Measurements from ENCODE around the gene CRB3.

The CRB3 gene

DNA sequence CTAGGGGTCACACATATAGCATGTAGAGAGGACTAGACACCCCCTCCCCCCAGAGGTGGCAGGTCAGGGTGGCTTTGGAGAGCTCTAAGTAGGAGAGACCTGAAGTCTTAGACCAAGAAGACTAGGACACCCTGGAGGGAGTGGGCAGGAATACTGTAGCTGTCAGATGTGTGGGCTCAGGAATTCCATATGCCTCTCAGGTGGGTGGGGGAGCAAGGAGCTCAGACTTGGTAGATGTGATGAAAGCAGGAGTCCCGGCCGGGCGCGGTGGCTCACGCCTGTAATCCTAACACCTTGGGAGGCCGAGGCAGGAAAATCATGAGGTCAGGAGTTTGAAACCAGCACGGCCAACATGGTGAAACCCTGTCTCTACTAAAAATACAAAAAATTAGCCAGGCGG is 1.6 kb downstream of the CRB3 start:
- DNase-seq, result no peak

- DNase-seq, result no peak
Observed at GRCh38 chr19:6466526-6467248, 2.6 kb downstream of the CRB3 start.

- DNase-seq, result no peak
Observed at GRCh38 chr19:6467384-6467783, 3.3 kb downstream of the CRB3 start.

DNA sequence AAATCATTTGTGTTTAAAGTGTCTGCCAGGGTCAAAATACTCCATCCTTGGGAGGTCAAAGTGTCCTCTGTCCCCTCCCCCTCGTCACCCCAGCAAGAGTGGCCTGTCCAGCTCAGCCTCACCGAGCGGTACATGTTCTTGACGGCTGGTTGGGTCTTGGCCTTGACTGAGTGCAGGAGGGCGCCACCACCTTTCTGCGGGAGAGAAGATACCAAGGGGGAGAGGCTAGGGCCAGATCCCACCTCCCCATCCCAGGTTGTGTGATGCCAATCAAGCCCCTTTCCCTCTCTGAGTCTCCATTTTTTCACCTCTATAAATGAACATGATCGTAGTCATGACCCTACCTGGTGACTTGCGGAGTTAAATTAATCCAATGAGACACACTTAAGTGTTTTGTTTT is 6.1 kb downstream of the CRB3 start:
- DNase-seq, result no peak

DNA sequence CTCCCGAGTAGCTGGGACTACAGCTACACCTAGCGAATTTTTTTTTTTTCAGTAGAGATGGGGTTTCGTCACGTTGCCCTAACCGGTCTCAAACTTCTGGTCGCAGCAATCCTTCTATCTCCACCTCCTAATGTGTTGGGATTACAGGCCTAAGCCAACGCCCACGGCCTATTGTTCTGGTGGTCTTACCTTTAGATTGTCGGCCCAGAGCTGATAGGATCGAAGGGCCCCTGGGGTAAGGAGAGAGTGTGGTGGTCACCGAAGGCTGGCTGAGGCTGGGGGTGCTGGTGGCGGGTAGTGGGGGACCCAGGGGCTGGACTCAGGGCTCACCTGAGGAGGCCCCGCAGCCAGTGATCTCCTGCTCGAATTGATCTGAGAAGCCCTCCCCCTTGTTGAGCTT is 7.0 kb downstream of the CRB3 start:
- no peak for DNase-seq

DNA sequence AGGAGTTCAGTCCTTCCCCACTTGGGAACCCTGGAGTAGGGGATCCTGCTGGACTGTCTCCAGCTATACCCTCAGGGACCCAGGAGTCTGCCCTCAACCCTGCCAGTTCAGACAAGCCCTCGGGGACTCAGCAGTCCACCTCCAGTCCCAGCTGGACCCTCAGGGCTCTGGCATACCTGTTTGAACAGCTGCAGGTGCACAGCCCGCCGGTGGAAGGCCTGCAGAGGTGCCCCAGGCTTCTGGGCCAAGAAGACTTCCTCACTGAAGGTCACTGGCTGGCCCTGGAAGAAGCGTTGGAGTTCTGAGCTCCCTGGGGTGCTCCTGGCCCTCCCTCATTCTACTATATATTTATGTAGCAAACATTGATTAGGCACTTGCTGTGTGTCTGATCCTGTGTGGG is 8.6 kb downstream of the CRB3 start:
- DNase-seq, result no peak

DNA sequence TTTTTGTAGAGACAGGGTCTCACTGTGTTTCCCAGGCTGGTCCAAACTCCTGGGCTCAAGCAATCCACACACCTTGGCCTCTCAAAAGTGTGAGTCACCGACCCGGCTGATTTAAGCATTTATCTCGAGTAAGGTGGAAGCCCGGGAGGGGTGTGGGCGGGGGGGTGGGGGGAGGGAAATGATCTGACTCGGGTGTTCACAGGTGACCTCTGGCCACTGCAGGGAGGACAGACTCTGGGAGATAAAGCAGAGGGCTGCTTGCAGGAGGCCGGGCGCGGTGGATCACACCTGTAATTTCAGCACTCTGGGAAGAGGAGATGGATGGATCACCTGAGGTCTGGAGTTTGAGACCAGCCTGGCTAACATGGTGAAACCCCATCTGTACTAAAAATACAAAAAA is 9.6 kb downstream of the CRB3 start:
- no peak for DNase-seq

GRCh38 chr19:6475321-6476108 is 11.4 kb downstream of the CRB3 start:
- DNase-seq, result no peak

- peak in 45 of 58 donors; percentile 7 to 76 (median 46) for DNase-seq
Observed at GRCh38 chr19:6476155-6476895, 12.3 kb downstream of the CRB3 start.

DNA sequence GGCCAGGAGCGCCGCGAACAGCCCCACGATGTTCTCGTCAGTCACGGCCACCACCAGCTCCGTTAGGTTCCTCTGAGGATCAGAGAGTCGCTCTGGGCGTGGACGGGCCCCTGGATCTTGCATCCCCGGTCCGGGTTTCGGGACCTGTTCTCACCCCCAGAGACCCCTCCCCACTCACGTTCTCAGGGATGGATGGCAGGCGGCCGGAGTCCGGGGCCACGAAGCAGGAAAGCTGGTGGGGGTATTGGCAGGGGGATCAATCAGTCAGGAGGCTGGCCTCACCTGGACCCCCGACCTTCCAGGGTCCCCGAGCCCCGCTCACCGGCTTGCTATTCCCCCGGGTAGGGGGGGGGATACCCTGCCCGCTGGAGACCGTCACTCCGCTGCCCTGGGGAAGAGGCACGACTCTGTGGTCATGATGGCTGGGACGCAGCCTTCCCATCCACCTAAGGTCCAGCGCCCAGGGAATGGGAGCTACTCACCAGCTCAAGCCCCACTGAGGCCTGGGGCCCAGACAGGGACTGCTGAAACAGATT is 12.9 kb downstream of the CRB3 start:
- DNase-seq, result no peak

DNA sequence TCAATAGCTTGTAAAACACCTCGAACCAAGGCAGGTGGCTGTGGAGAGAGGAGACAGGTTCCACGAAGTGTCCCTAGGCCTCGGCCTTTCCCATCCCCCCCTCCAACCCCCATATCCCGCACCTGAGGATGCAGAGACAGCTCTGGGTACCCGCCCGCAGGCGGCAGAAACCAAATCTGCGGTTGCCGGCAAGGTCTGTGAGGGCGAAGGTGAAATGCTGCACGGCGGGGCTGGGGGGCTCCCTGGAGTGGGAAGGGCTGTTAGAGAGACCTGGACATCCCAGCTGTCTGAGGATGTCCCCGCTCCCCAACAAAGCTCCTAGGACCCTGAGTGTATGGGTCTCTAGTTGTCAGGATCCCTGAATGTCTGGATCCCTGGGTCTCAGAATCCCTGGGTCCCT is 14.7 kb downstream of the CRB3 start:
- no peak for DNase-seq

DNA sequence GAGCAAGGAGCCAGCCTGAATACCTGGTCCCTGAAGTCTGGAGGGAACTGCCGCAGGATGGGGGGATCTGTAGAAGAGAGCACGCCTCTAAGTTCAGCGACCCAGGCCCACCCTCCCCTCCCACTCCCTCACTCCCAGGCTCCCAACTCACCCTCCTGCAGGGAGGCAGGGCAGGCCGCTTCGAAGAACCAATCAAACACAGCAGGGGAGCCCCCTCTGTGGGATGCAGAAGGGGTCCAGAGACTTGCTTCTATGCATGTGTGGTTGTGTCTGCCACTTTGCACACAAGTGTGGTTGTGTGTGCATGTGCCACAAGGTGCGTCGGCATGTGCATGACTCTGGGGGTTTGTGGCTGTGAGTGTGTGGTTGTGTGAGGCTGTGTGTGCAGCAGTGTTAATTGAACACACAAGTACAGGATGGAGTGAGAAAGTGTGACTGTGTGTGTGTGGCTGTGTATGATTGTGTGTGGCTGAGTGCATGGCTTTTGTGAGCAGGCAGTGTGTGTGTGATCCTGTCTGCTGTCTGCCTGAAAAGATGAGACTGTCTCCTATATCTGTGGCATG is 15.8 kb downstream of the CRB3 start:
- no peak for DNase-seq

DNA sequence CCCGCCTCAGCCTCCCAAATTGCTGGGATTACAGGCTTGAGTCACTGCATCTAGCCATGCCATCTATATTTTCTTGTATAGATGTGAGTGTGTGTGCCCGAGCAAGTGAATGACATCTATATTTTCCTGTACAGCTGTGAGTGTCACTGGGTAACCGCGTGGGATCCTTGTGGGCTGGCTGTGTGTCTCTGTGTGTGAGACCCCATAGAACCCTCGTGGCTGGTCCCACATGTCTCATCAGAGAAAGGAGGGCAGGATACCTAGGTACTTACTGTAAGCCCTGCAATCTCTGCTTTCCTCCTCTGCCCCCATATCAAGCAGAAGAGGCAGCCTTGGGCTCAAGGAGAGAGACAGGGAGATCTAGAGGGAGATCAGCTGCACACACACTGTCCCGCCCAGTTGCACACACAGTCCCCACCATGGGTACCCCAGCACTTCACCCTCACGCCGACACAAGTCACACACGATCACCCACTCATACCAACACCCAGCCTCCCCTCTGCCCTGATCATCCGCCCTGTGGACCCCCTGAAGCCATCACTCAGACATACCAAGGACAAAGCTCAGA is 16.9 kb downstream of the CRB3 start:
- DNase-seq, result no peak

- DNase-seq, result peak in 35 of 58 donors; percentile 10 to 60 (median 31)
Observed at GRCh38 chr19:6481541-6482342, 17.7 kb downstream of the CRB3 start, which contains the start of gene DENND1C. Gene DENND1C, minus strand, starts transcription at chr19:6481787. Its CDS starts 92 bp downstream, at chr19:6481695.

GRCh38 chr19:6482343-6482686 is 18.2 kb downstream of the CRB3 start:
- no peak for DNase-seq

DNA sequence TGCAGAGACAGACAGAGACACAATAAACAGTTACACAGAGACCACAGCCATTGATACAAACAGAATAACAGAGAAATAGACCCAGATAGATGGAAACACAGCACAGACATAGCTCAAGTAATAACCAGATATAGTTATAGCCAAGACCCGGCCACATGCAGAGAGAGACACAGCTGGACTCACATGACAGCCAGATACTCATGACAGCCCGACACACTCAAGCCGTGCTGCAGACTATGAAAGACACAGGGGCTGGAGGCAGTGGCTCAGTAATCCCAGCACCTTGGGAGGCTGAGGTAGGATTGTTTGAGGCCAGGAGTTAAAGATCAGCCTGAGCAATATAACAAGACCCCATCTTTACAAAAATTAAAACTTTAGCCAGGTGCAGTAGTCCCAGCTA is 19.2 kb downstream of the CRB3 start:
- DNase-seq, result no peak

DNA sequence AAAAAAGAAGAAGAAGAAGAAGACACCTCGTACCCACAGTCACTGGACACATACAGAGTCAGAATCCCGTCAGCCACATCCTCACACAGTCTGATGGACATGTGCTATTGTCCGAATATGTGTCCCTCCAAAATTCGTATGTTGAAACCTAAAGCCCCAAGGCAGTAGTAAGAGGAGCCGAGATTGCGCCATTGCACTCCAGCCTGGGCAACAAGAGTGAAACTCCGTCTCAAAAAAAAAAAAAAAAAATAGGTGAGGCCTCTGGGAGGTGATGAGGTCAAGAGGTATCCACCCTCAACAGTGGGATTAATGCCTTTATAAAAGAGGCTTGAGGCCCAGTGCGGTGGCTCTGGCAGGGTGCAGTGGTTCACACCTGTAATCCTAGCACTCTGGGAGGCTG is 20.2 kb downstream of the CRB3 start:
- no peak for DNase-seq

- DNase-seq, result no peak
Observed at GRCh38 chr19:6484831-6485230, 20.8 kb downstream of the CRB3 start.

DNA sequence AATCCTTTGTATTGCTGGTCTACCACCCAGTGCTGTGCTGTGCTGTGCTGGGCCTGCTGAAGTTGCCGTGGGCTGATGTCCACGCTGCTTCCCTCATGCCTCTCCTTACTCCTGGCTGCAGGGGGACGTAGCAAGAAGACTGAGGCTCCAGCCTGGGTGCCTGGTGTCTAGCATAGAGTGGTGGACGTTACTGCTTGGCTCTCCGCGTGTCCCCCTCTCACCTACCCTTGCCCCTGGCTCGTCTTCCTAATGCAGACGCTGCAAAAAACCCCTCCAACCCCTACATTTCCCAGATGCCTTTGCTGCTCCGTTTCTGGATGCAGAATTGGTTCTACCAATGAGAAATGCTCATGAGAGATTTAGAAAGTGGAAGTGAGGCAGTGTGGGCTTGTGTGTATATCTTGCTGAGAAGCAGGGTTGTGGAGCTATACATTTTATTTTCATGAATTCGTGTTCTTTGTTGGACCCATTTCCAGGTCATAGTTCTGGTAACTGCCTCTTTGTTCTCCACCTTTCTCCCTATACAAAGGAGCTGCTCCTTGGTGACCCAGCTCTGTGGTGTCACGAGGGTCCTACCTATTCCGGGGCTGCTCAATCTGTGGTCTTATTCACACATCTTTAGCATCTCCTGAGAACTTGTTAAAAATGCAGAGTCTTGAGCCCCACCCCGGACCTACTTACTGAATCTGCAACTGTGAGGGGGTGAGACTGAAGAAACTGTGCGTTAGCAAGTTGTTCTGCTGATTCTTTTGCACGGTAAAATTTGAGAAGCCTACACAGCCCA is 25.4 kb downstream of the CRB3 start:
- DNase-seq, result peak in 9 of 58 donors; percentile 7 to 54 (median 31)

DNA sequence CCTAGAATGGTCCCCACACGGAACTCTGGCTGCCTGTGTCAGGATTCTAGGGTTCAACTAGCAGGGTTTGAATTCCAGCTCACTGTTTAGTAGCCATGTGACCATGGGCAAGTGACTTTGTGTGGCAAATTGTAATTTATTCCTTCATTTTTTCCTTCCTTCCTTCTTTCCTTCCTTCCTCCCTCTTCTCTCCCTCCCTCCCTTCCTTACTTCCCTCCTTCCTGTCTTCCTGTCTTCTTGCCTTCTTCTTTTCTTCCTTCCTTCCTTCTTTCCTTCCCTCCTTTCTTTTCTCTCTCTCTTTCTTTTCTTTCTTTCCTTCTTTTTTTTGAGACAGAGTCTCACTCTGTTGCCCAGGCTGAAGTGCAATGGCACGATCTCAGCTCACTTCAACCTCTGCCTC is 26.1 kb downstream of the CRB3 start:
- no peak for DNase-seq
